ENCODE results near the gene FIGN. TPM values are rescaled to one million over a fixed set of nuclear protein-coding genes. Genes with fewer than 3 reads are reported as not detected.

FIGN gene
- 2.4 and 3.0 TPM in 2 replicates for polyA plus RNA-seq (2011; rRNA removed)
- 2.1 and 2.7 TPM in 2 replicates for polyA minus RNA-seq (2011; rRNA and poly(A)+ RNA removed)

- DNase-seq (ENCODE audit: low read depth): peak; percentile 65
- ChIA-PET CTCF (interaction anchor here (0.8 kb wide), 1 partner anchor 325 kb away, joined by 3 read pairs; no protein-coding TSS in a partner anchor), POLR2A (no interaction called here)
- no peaks in the 10 kb centered on the region for H3K36me3 ChIP-seq (ENCODE audit: control insufficient read depth, insufficient read depth, low read length)
- H3K4me3 ChIP-seq (ENCODE audit: low read depth, low read length): peak within 1 kb of the TSS; percentile 82
- TF ChIP-seq CTCF (IDR thresholded peaks at IDR 0.05; ENCODE audit: insufficient read depth, low read depth, low read length): no peak
- H3K27me3 ChIP-seq (ENCODE audit: control insufficient read depth, insufficient read depth, low read length): 0 out of 2 replicates have a peak, but pooled peaks cover 2% of the 10 kb centered on the region
These were observed at the start of gene FIGN for GRCh38 chr2:163735685-163736432. Gene FIGN, minus strand, starts transcription at chr2:163736008. Its CDS starts 1,081 bp downstream, at chr2:163734927.

DNA sequence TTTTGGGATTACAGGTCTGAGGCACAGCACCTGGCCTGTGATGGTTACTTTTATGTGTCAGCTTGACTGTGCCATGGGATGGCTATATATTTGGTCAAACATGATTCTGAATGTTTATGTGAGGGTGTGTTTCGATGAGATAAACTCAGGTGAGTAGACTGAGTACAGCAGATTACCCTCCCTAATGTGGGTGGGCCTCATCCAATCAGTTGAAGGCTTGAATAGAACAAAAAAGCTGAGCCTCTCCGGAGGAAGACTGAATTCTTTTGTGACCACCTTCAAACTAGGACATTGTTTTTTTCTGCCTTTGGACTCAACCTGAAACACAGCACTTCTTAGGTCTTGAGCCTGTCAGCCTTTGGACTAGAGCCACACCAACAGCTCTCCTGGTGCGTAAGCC lies 49.4 kb upstream of the FIGN start:
- no peak for DNase-seq (ENCODE audit: low read depth)
- POLR2A ChIA-PET: no interaction called here
- no peak for TF ChIP-seq CTCF (IDR thresholded peaks at IDR 0.05; ENCODE audit: insufficient read depth, low read depth, low read length)
- Histone ChIP-seq H3K36me3 (ENCODE audit: control insufficient read depth, insufficient read depth, low read length) (no peaks in the 10 kb centered on the region), H3K4me3 (ENCODE audit: low read depth, low read length) (no peak overlapping the region), H3K27me3 (ENCODE audit: control insufficient read depth, insufficient read depth, low read length) (no peaks in the 10 kb centered on the region)
- CTCF ChIA-PET: no interaction called here

DNA sequence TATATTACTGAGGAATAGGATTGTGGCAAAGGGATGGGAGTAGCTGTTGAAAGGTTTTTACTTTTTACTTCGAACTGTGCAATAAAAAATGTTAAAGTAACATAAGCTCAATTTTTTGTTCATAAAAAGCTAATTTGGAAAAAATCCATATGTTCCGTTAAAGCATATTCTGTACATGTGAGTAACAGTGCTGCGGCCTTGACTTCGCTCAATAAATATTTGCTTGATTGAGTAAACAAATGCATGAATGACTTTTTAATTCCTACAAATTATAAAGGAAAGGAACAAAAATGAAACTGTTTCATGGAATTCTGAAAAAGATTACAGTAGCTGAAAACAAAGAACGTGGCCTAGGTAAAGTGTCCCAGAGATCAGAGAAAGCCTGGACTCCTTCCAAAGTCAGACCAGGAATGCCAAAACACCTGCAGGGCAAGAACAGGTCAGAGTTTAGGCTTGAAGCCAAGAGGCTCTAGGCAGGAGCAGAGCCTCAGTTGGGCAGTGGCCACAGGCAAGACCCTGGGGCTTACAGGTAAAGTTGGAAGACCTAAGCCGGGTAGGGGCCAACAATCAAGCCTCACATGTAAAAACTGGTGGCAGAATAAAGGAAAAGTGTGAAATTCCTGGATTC lies 44.3 kb upstream of the FIGN start:
- no peaks in the 10 kb centered on the region for H3K36me3 ChIP-seq (ENCODE audit: control insufficient read depth, insufficient read depth, low read length)
- TF ChIP-seq CTCF (IDR thresholded peaks at IDR 0.05; ENCODE audit: insufficient read depth, low read depth, low read length): no peak
- ChIA-PET POLR2A (no interaction called here), CTCF (no interaction called here)
- H3K4me3 ChIP-seq (ENCODE audit: low read depth, low read length): no peak overlapping the region
- no peaks in the 10 kb centered on the region for H3K27me3 ChIP-seq (ENCODE audit: control insufficient read depth, insufficient read depth, low read length)
- DNase-seq (ENCODE audit: low read depth): no peak

DNA sequence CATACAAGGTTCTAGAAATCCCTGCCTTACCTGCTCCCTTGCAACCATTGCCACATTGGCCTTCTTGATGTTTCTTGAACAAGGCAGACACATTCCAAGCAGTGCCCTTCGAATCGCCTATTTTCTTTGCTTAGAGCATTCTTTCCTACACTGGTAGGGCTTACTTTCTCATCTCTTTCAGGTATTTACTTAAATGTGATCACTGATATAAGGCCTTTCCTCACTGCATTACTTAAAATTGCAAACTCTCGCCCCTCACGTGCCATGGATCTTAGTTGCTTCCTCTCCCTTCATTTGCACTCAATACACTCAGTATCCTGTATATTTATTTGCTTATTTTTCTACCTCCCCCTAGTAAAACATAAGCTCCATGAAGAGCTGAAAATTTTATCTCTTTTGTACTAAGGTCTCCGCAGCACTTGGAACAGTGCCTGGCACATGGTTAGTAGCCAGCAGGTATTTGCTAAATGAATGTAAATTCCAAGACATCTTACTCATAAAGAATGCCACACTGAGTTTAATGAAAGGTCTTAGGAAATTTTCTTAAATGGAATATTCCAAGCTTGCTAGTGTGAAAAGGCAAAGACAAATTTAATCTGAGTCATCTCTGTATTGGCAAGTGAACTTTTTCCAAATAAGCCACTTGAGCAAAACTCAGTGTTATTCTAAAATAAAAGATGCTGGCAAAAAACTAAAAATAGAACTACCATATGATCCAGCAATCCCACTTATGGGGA lies 42.4 kb upstream of the FIGN start:
- peak; percentile 84 for DNase-seq (ENCODE audit: low read depth)
- Histone ChIP-seq H3K4me3 (ENCODE audit: low read depth, low read length) (no peak overlapping the region), H3K36me3 (ENCODE audit: control insufficient read depth, insufficient read depth, low read length) (no peaks in the 10 kb centered on the region), H3K27me3 (ENCODE audit: control insufficient read depth, insufficient read depth, low read length) (no peaks in the 10 kb centered on the region)
- no peak for TF ChIP-seq CTCF (IDR thresholded peaks at IDR 0.05; ENCODE audit: insufficient read depth, low read depth, low read length)
- ChIA-PET POLR2A (no interaction called here), CTCF (no interaction called here)

- no peak for DNase-seq (ENCODE audit: low read depth)
- H3K27me3 ChIP-seq (ENCODE audit: control insufficient read depth, insufficient read depth, low read length): no peaks in the 10 kb centered on the region
- ChIA-PET CTCF (no interaction called here), POLR2A (no interaction called here)
- H3K36me3 ChIP-seq (ENCODE audit: control insufficient read depth, insufficient read depth, low read length): no peaks in the 10 kb centered on the region
- no peak for TF ChIP-seq CTCF (IDR thresholded peaks at IDR 0.05; ENCODE audit: insufficient read depth, low read depth, low read length)
- H3K4me3 ChIP-seq (ENCODE audit: low read depth, low read length): no peak overlapping the region
These were observed 39.5 kb upstream of the FIGN start for GRCh38 chr2:163775304-163775703.

Data from BJ (cell line).